ENCODE measurements around the gene ATP2B2.
A peak's percentile ranks its signal among the peaks of the same experiment; 100 is the strongest.

The ATP2B2 gene

DNA sequence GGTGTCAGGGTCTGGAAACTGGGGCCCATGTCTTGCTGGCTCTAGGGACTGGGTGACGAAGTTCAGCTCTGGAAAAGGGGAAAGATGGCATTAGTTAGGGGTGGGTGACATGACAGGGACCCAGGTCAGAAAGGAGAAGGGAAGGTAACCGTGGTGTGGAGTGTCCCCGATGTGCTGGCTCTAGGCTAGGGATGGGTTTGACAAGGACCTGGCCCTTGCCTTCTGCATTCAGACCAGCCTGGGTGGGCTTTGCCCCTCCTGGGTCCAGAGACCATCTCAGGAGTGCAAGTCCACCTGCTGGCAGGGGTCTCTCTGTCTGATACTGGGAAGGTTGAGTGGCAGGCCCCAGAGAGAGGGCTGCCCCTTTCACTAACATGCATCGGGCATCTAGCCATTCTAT lies 28.7 kb upstream of the ATP2B2 start:
- H3K27me3 ChIP-seq = no peaks in the 10 kb centered on the region
- TF ChIP-seq Cebpa-rat (IDR thresholded peaks at IDR 0.05) = no peak
- no peak overlapping the region for H3K4me3 ChIP-seq
- no peak overlapping the region for H3K9ac ChIP-seq
- peaks cover 0 to 10% (median 2%) of the 10 kb centered on the region in 10 experiments; a peak in 13 of 20 replicates for H3K4me1 ChIP-seq
- H3K4me2 ChIP-seq = no peak overlapping the region
- no peak overlapping the region for H3K27ac ChIP-seq
- no peaks in the 10 kb centered on the region; a peak in 2 of 22 replicates for H3K9me3 ChIP-seq (replicated peaks in 1 of 11)
- no peaks in the 10 kb centered on the region for H4K20me1 ChIP-seq
- H3K36me3 ChIP-seq = no peaks in the 10 kb centered on the region

- Histone ChIP-seq H3K4me2 (no peak overlapping the region), H3K36me3 (no peaks in the 10 kb centered on the region), H3K27ac (no peak overlapping the region), H3K9me3 (replicated peaks in 1 of 11) (no peaks in the 10 kb centered on the region), H3K9ac (no peak overlapping the region), H4K20me1 (no peaks in the 10 kb centered on the region), H3K4me1 (peaks cover 0 to 14% (median 6%) of the 10 kb centered on the region in 10 experiments; a peak in 16 of 20 replicates), H3K4me3 (no peak overlapping the region), H3K27me3 (no peaks in the 10 kb centered on the region)
- no peak for TF ChIP-seq Cebpa-rat (IDR thresholded peaks at IDR 0.05)
These were observed 28.3 kb upstream of the ATP2B2 start for GRCh38 chr3:10533737-10534023.

DNA sequence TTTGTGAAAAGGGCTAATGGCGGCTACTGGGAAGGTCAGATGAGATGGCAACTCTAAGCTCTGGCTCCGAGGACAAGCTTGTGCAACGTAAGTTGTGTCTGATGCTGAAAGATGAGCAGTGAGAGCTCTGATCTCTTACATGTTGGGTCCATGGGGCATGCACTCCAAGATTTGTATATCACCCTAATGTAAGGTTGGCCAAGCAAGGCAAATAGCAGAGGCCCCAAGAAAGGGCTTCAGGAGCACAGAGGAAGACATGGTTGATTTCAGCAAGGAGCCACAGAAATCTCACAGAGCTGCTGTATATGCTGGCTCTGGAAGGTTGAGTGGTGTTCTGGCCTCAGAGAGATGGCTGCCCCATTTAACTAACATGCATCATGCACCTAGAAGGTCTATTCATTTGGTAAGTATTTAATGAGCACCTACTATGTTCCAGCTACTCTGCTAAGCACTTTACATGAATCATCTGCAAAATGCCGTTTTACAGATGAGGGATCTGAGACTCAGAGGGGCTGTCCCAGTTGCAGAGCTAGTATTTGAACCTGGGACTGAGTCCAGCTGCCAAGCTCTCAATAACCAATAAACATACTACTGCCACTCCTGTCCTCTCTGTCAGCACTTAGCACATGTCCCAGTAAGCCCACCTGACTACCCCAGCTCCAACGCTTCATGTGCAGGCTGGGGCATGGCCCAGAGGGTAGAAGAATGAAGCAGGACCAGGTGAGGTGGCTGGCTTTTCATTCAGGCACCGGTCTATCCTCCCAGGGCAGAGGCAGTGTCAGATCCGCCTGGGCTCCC lies 27.8 kb upstream of the ATP2B2 start:
- Histone ChIP-seq H3K9me3 (replicated peaks in 1 of 11) (no peaks in the 10 kb centered on the region), H3K27ac (no peak overlapping the region), H3K4me1 (peaks cover 0 to 19% (median 11%) of the 10 kb centered on the region in 10 experiments; a peak in 17 of 20 replicates), H3K4me3 (no peak overlapping the region), H3K27me3 (no peaks in the 10 kb centered on the region), H3K9ac (no peak overlapping the region), H3K36me3 (no peaks in the 10 kb centered on the region), H4K20me1 (no peaks in the 10 kb centered on the region; a peak in 1 of 22 replicates), H3K4me2 (no peak overlapping the region)
- TF ChIP-seq Cebpa-rat (IDR thresholded peaks at IDR 0.05) = no peak

DNA sequence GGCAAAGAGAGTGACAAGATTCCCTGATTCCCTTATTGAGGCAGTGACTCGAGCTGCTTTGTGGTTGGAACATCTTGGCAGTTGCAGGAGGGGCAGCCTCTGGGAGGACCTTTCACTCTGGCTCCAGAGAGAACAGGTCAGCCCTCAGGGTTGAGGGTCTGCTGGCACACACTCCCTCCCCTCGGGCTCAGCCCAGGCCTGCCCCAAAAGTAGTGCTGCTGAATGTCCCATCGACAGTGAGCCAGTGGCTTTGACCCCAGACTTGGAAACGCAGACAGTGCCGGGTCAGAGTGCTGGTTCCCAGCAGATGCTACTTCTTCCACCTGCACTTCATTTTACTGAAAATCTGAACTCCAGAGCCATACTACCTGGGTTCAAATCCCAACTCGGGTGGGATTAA lies 25.6 kb upstream of the ATP2B2 start:
- Histone ChIP-seq H3K27ac (no peak overlapping the region), H3K4me1 (peaks cover 0 to 22% (median 14%) of the 10 kb centered on the region in 10 experiments; a peak in 17 of 20 replicates), H4K20me1 (peaks cover 0 to 4% (median 0%) of the 10 kb centered on the region in 11 experiments; a peak in 1 of 22 replicates), H3K27me3 (no peaks in the 10 kb centered on the region), H3K36me3 (no peaks in the 10 kb centered on the region), H3K9me3 (replicated peaks in 1 of 11) (no peaks in the 10 kb centered on the region), H3K9ac (no peak overlapping the region), H3K4me3 (no peak overlapping the region), H3K4me2 (no peak overlapping the region)
- TF ChIP-seq Cebpa-rat (IDR thresholded peaks at IDR 0.05) = no peak

DNA sequence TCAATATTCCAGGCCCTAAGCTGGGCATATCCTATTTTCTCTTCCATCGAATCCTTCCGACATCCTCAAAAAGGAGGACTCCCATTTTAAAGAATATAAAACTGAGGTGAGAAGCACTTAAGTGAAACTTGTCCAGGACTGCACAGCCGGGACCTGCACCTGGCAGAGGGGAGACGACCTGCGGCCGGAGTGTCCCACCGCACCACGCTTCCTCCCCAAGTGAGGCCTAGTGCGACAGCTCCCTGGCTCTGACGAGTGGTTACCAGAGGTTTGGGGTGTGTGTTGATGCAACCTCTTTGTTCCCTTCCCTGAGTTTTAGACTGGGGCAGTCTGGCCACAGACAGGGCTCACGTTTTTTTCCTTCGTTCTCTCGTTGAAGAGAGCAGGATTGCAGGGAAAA lies 24.9 kb upstream of the ATP2B2 start:
- no peak overlapping the region for H3K27ac ChIP-seq
- H3K4me1 ChIP-seq = peaks cover 0 to 19% (median 14%) of the 10 kb centered on the region in 10 experiments; a peak in 17 of 20 replicates
- H3K27me3 ChIP-seq = no peaks in the 10 kb centered on the region
- peaks cover 0 to 5% (median 0%) of the 10 kb centered on the region in 11 experiments; a peak in 1 of 22 replicates for H4K20me1 ChIP-seq
- H3K9ac ChIP-seq = no peak overlapping the region
- H3K4me2 ChIP-seq = no peak overlapping the region
- H3K36me3 ChIP-seq = no peaks in the 10 kb centered on the region
- no peak overlapping the region for H3K4me3 ChIP-seq
- no peak for TF ChIP-seq Cebpa-rat (IDR thresholded peaks at IDR 0.05)
- no peaks in the 10 kb centered on the region for H3K9me3 ChIP-seq (replicated peaks in 1 of 11)

GRCh38 chr3:10529809-10530208 lies 24.4 kb upstream of the ATP2B2 start:
- Histone ChIP-seq H3K4me2 (no peak overlapping the region), H3K4me3 (no peak overlapping the region), H3K4me1 (peaks cover 0 to 18% (median 14%) of the 10 kb centered on the region in 10 experiments; a peak in 17 of 20 replicates)

DNA sequence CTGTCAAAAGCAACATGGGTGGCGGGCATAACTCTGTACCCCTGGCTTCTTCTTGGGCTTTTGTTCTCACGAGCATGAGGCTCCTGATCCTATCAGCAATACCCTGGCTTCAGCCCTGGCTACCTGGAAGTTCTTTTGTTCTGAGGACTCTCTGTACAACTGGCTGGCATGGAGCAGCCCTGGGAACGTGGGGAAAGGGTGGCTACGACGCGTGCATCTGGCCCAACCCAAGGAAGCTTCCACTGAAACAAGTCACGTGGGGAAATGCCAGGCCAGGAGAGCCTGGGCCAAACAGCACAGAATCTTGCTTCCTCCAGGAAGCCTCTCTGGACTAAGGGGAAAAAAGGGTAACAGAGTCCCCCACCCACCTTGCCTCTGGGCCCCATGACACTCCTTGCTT lies 22.7 kb upstream of the ATP2B2 start:
- Histone ChIP-seq H3K27me3 (no peaks in the 10 kb centered on the region), H3K9ac (no peak overlapping the region), H3K36me3 (no peaks in the 10 kb centered on the region), H3K4me3 (no peak overlapping the region), H3K4me1 (peaks cover 0 to 18% (median 14%) of the 10 kb centered on the region in 10 experiments; a peak in 17 of 20 replicates), H4K20me1 (peaks cover 0 to 5% (median 0%) of the 10 kb centered on the region in 11 experiments; a peak in 1 of 22 replicates), H3K4me2 (peak overlapping the region in 10 of 11 experiments; percentile 7 to 59 (median 50); a peak in 17 of 22 replicates), H3K9me3 (replicated peaks in 1 of 11) (no peaks in the 10 kb centered on the region), H3K27ac (no peak overlapping the region)
- TF ChIP-seq Cebpa-rat (IDR thresholded peaks at IDR 0.05) = no peak

More at GRCh38 chr3:10529809-10530208, 24.4 kb upstream of the ATP2B2 start:
- Histone ChIP-seq H3K9me3 (replicated peaks in 1 of 11) (no peaks in the 10 kb centered on the region), H4K20me1 (peaks cover 0 to 5% (median 0%) of the 10 kb centered on the region in 11 experiments; a peak in 1 of 22 replicates), H3K27ac (no peak overlapping the region), H3K27me3 (no peaks in the 10 kb centered on the region), H3K9ac (no peak overlapping the region), H3K36me3 (no peaks in the 10 kb centered on the region)
- no peak for TF ChIP-seq Cebpa-rat (IDR thresholded peaks at IDR 0.05)

- Histone ChIP-seq H3K4me1 (peaks cover 0 to 18% (median 14%) of the 10 kb centered on the region in 10 experiments; a peak in 17 of 20 replicates), H3K4me2 (no peak overlapping the region), H3K27me3 (no peaks in the 10 kb centered on the region), H3K9me3 (replicated peaks in 1 of 11) (no peaks in the 10 kb centered on the region), H3K36me3 (no peaks in the 10 kb centered on the region), H3K4me3 (no peak overlapping the region), H4K20me1 (peaks cover 0 to 5% (median 0%) of the 10 kb centered on the region in 11 experiments; a peak in 1 of 22 replicates), H3K9ac (no peak overlapping the region), H3K27ac (no peak overlapping the region)
- no peak for TF ChIP-seq Cebpa-rat (IDR thresholded peaks at IDR 0.05)
These were observed 22.1 kb upstream of the ATP2B2 start for GRCh38 chr3:10527295-10528001.

GRCh38 chr3:10526366-10526765 lies 21.0 kb upstream of the ATP2B2 start:
- Histone ChIP-seq H4K20me1 (peaks cover 0 to 5% (median 0%) of the 10 kb centered on the region in 11 experiments; a peak in 1 of 22 replicates), H3K9ac (no peak overlapping the region), H3K36me3 (no peaks in the 10 kb centered on the region), H3K4me3 (no peak overlapping the region), H3K27ac (no peak overlapping the region), H3K9me3 (replicated peaks in 1 of 11) (no peaks in the 10 kb centered on the region), H3K4me2 (no peak overlapping the region), H3K4me1 (peaks cover 0 to 18% (median 14%) of the 10 kb centered on the region in 10 experiments; a peak in 17 of 20 replicates), H3K27me3 (no peaks in the 10 kb centered on the region)
- no peak for TF ChIP-seq Cebpa-rat (IDR thresholded peaks at IDR 0.05)

Measured in BLaER1 treated with 17β-estradiol and CSF1 and Interleukin-3, amounts not matched to agents 10 nM and 100 nM (cell line).